Esophagus squamous epithelium (tissue), 4 donors: ENCODE data around the gene STEEP1.

Experiments used
- CTCF ChIP-seq, 6 experiments: fragments of 450-650 bp in 4 of 6; fragments of 200-600 bp in 2 of 6; sonication (generic) in 2 of 6; IDR thresholded peaks; one replicate each; pipeline ENCODE4 v1.5.1; 2016 to 2019; ENCODE audit warnings: antibody characterized with exemption in 6 of 6, mild to moderate bottlenecking in 4 of 6, moderate library complexity in 4 of 6
- POLR2A ChIP-seq, 4 donors: fragments of 450-650 bp; IDR thresholded peaks; one replicate each; pipeline ENCODE4 v1.6.1; 2017; ENCODE audit warnings: antibody characterized with exemption in 4 of 4, mild to moderate bottlenecking in 4 of 4, moderate library complexity in 3 of 4

- TF ChIP-seq CTCF (IDR thresholded peaks at IDR 0.05) (no peak), POLR2A (IDR thresholded peaks at IDR 0.05) (no peak)
Observed at GRCh38 chrX:119502727-119503483, 62.3 kb downstream of the STEEP1 start.
